Endothelial cell (in vitro differentiated cells): ENCODE measurements around the gene CDCA8. TPM values are rescaled to one million over a fixed set of nuclear protein-coding genes. Genes with fewer than 3 reads are reported as not detected.
A peak's percentile ranks its signal among the peaks of the same experiment; 100 is the strongest.

Source experiments
- DNase-seq: peaks from one replicate; pipeline ENCODE4 v3.0.0; 2021; ENCODE audit warnings: low spot score
- H3K27ac Mint-ChIP-seq: one replicate; pipeline ENCODE4 v1.8.0; 2021; ENCODE audit warnings: mixed read lengths, inconsistent platforms; ENCODE audit not compliant: unreplicated experiment
- H3K27me3 Mint-ChIP-seq: one replicate; pipeline ENCODE4 v1.8.0; 2021; ENCODE audit warnings: mild to moderate bottlenecking, moderate library complexity, mixed read lengths, inconsistent platforms; ENCODE audit not compliant: unreplicated experiment
- H3K36me3 Mint-ChIP-seq: one replicate; pipeline ENCODE4 v1.8.0; 2021; ENCODE audit warnings: mild to moderate bottlenecking, low read depth, mixed read lengths, inconsistent platforms; ENCODE audit not compliant: unreplicated experiment
- H3K4me1 Mint-ChIP-seq: one replicate; pipeline ENCODE4 v1.8.0; 2021; ENCODE audit warnings: mild to moderate bottlenecking, mixed read lengths, inconsistent platforms; ENCODE audit not compliant: unreplicated experiment
- H3K4me3 Mint-ChIP-seq: one replicate; pipeline ENCODE4 v1.8.0; 2021; ENCODE audit warnings: mild to moderate bottlenecking, mixed read lengths, inconsistent platforms; ENCODE audit not compliant: unreplicated experiment
- H3K9me3 Mint-ChIP-seq: one replicate; pipeline ENCODE4 v1.8.0; 2021; ENCODE audit warnings: mixed read lengths, inconsistent platforms; ENCODE audit not compliant: unreplicated experiment
- total RNA-seq: library from RNA; stranded (reverse); fragmentation: NEBNext Ultra II Directional; extraction: Animal tissue kit (Norgen Biotek cat#: 25700); gene quantifications from one replicate; pipeline ENCODE4 v1.2.1, GENCODE V29; 2021; ENCODE audit not compliant: unreplicated experiment
- TF ChIP-seq, protein P1 (sequence below): fragments of 200-600 bp; sonication (generic); IDR thresholded peaks from one replicate; pipeline ENCODE4 v1.5.0; 2021; ENCODE audit warnings: antibody characterized with exemption; ENCODE audit not compliant: unreplicated experiment

Gene CDCA8
- total RNA-seq, 1 donor from 2014 or later, result 7.8 TPM

DNA sequence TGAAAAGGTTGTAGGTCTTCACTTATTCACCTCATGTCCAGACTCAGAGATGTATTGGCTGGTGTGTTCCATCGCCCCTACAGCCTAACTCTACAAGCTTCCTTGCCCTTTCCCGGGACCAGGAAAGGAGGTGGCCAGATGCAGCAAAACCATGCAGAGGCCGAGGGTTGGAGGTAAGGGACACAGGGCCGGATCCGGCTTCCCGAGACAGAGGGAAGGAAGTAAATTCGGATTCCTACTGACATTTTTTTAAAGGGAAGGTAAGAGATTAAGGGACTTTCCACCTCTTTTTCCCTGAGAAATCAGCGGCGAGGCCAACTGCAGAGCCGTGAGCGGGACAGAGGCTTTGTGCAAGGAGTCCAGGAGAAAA, 59.9 kb downstream of the CDCA8 start:
- peaks cover 3% of the 10 kb centered on the region for H3K36me3 Mint-ChIP-seq
- H3K27ac Mint-ChIP-seq, result no peak overlapping the region
- DNase-seq, result no peak
- no peaks in the 10 kb centered on the region for H3K9me3 Mint-ChIP-seq
- TF ChIP-seq, protein P1, sequence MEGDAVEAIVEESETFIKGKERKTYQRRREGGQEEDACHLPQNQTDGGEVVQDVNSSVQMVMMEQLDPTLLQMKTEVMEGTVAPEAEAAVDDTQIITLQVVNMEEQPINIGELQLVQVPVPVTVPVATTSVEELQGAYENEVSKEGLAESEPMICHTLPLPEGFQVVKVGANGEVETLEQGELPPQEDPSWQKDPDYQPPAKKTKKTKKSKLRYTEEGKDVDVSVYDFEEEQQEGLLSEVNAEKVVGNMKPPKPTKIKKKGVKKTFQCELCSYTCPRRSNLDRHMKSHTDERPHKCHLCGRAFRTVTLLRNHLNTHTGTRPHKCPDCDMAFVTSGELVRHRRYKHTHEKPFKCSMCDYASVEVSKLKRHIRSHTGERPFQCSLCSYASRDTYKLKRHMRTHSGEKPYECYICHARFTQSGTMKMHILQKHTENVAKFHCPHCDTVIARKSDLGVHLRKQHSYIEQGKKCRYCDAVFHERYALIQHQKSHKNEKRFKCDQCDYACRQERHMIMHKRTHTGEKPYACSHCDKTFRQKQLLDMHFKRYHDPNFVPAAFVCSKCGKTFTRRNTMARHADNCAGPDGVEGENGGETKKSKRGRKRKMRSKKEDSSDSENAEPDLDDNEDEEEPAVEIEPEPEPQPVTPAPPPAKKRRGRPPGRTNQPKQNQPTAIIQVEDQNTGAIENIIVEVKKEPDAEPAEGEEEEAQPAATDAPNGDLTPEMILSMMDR, result no peak
- peaks cover 15% of the 10 kb centered on the region for H3K27me3 Mint-ChIP-seq
- peak overlapping the region; percentile 47 for H3K4me3 Mint-ChIP-seq
- H3K4me1 Mint-ChIP-seq, result peaks cover 6% of the 10 kb centered on the region

GRCh38 chr1:37752583-37753471, 60.5 kb downstream of the CDCA8 start:
- Mint-ChIP-seq H3K9me3 (no peaks in the 10 kb centered on the region), H3K36me3 (peaks cover 3% of the 10 kb centered on the region), H3K27me3 (peaks cover 15% of the 10 kb centered on the region), H3K27ac (no peak overlapping the region), H3K4me1 (peaks cover 6% of the 10 kb centered on the region), H3K4me3 (peak overlapping the region; percentile 47)
- TF ChIP-seq, protein P1, result no peak
- DNase-seq, result peak; percentile 49

DNA sequence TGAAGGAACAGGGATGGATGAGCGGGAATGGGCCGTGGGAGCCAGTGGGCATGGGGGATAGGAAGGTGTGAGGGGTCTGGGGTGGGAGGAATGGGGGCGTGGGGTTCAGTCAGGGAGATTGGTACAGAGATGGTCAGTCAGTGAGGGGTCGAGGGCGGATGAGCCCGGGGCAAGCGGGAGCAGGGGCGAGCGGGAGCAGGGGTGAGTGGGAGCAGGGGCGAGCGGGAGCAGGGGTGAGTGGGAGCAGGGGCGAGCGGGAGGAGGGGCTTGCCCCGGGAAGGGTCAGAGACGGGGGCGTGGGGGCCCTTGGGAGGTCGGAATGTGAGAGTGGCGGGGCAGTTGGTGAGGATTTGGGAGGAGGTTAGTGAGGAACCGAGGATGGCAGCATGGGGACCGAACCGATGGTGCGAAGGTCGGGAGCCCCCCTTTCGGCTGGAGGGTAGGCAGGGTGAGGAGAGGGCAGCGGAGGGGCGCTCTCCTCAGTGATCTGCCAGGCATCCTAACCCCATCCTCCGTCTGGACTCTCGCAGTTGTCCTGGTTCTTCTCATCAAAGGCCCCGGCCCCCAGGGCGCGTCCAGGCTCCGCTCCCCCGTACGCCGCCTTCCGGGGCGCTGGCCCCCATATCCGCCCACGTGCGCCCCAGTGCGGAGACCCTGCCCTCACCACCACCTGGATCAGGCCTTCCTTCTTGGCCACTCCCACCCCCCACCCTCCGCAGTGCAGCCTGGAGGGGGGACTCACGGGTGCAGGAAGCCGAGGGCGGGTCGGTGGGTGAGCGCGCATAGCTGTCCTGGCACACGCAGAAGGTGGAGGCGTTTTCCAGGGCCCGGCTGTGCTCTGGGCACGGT, 61.4 kb downstream of the CDCA8 start:
- Mint-ChIP-seq H3K27ac (no peak overlapping the region), H3K4me1 (peaks cover 6% of the 10 kb centered on the region), H3K36me3 (peaks cover 3% of the 10 kb centered on the region), H3K9me3 (no peaks in the 10 kb centered on the region), H3K27me3 (peaks cover 15% of the 10 kb centered on the region), H3K4me3 (no peak overlapping the region)
- DNase-seq, result no peak
- TF ChIP-seq, protein P1, result no peak

- Mint-ChIP-seq H3K4me3 (no peak overlapping the region), H3K36me3 (peaks cover 3% of the 10 kb centered on the region), H3K4me1 (peaks cover 6% of the 10 kb centered on the region), H3K27ac (no peak overlapping the region), H3K9me3 (no peaks in the 10 kb centered on the region), H3K27me3 (peaks cover 15% of the 10 kb centered on the region)
- TF ChIP-seq, protein P1, result no peak
- no peak for DNase-seq
Measured at GRCh38 chr1:37755290-37755689, 63.0 kb downstream of the CDCA8 start.
